ENCODE results near the gene TNFAIP8. TPM values are rescaled to one million over a fixed set of nuclear protein-coding genes. Genes with fewer than 3 reads are reported as not detected.

The TNFAIP8 gene
- total RNA-seq, 1 experiment from 2014 or later: 7.3 TPM

DNA sequence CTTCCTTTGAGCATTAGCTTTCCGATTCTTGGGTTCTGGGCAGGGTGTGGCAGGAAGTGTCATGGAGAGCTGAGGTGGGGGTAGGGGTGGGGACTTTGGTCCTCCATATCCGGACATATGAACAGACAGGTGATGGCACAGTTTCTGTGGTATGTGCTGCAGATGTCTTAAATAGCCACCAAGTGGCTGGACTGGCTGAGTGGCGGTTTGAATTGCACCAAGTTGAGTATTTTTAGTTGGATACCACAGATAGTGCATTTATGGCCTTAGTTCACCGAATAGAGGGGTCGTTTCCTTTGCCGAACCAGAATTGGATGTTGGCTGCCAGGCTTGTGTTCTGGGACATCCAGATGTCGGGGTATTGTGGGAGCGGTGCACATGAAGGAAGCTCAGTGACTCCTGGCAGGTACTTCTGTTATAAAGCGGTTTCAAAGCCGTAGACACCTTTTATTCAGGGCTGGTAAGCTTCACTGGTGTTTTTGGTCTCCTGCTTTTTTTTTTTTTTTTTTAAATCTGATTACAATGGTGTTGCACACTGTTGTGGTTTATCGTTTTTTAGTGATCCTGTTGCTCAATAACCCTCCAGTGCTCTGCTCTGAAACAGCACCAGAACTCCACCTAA is 15.1 kb upstream of the TNFAIP8 start:
- Histone ChIP-seq H2BK120ac (ENCODE audit: low read depth, low read length, poor library complexity, severe bottlenecking) (no peak overlapping the region), H3K18ac (ENCODE audit: insufficient read length, low read depth, low read length) (no peak overlapping the region), H3T11ph (ENCODE audit: low read length) (no peak overlapping the region), H4K91ac (ENCODE audit: insufficient read length, low read depth, low read length) (no peak overlapping the region), H2BK20ac (ENCODE audit: low read depth, low read length, poor library complexity, severe bottlenecking) (no peak overlapping the region), H3K4me1 (ENCODE audit: insufficient read depth, low read length) (0 out of 2 replicates have a peak, but pooled peaks cover 3% of the 10 kb centered on the region), H3K4ac (ENCODE audit: low read depth, low read length) (no peak overlapping the region), H4K20me1 (ENCODE audit: control insufficient read depth, insufficient read depth, insufficient read length) (no peaks in the 10 kb centered on the region), H3K56ac (ENCODE audit: insufficient read length, low read depth, low read length) (no peak overlapping the region), H2AK5ac (ENCODE audit: insufficient read length, low read length) (no peak overlapping the region), H3K23ac (ENCODE audit: insufficient read length, low read depth, low read length) (no peak overlapping the region), H3K79me2 (ENCODE audit: insufficient read depth, low read length) (no peaks in the 10 kb centered on the region), H3K27me3 (ENCODE audit: insufficient read depth, low read length) (no peaks in the 10 kb centered on the region), H3K14ac (ENCODE audit: insufficient read depth, low read length) (no peak overlapping the region), H2BK12ac (ENCODE audit: insufficient read length, low read depth, low read length) (no peak overlapping the region), H3K9ac (ENCODE audit: extremely low read depth, insufficient read length, low read length) (no peak overlapping the region), H2AFZ (ENCODE audit: low read length) (no peak overlapping the region), H3K9me3 (ENCODE audit: control insufficient read depth, low read depth, low read length) (no peaks in the 10 kb centered on the region), H4K5ac (ENCODE audit: insufficient read length, low read depth, low read length) (no peak overlapping the region), H2BK15ac (ENCODE audit: low read depth, low read length) (no peak overlapping the region), H3K23me2 (ENCODE audit: insufficient read length, low read depth, low read length, poor library complexity, severe bottlenecking) (no peaks in the 10 kb centered on the region), H4K8ac (replicated peaks; ENCODE audit: insufficient read length, low read depth, low read length) (no peak overlapping the region), H3K27ac (ENCODE audit: insufficient read length, low read depth, low read length) (no peak overlapping the region), H3K4me2 (ENCODE audit: insufficient read depth, insufficient read length, low read length) (no peak overlapping the region), H2BK5ac (ENCODE audit: insufficient read length, low read length) (no peak overlapping the region), H3K79me1 (ENCODE audit: insufficient read depth, low read depth, low read length, poor library complexity, severe bottlenecking) (peaks cover 2% of the 10 kb centered on the region)
- DNase-seq: no peak
- no peak overlapping the region for H3K4me3 Mint-ChIP-seq
- no CpG with 5 or more reads among the region's 11 CpGs for WGBS (ENCODE audit: extremely low coverage, insufficient read length, low lambda C conversion rate)
- 0 out of 7 replicates have a peak, but pooled peaks cover 0 to 2% (median 0%) of the 10 kb centered on the region in 3 experiments for H3K36me3 Mint-ChIP-seq (ENCODE audit: insufficient read depth in 1 of 3, low read depth in 3 of 3)
- no peaks in the 10 kb centered on the region for H3K9me3 Mint-ChIP-seq
- no peaks in the 10 kb centered on the region for H3K27me3 Mint-ChIP-seq (ENCODE audit: low read depth)
- TF ChIP-seq, protein P1, sequence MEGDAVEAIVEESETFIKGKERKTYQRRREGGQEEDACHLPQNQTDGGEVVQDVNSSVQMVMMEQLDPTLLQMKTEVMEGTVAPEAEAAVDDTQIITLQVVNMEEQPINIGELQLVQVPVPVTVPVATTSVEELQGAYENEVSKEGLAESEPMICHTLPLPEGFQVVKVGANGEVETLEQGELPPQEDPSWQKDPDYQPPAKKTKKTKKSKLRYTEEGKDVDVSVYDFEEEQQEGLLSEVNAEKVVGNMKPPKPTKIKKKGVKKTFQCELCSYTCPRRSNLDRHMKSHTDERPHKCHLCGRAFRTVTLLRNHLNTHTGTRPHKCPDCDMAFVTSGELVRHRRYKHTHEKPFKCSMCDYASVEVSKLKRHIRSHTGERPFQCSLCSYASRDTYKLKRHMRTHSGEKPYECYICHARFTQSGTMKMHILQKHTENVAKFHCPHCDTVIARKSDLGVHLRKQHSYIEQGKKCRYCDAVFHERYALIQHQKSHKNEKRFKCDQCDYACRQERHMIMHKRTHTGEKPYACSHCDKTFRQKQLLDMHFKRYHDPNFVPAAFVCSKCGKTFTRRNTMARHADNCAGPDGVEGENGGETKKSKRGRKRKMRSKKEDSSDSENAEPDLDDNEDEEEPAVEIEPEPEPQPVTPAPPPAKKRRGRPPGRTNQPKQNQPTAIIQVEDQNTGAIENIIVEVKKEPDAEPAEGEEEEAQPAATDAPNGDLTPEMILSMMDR (conservative IDR thresholded peaks at IDR 0.05): no peak
- no peak overlapping the region; a peak in 2 of 7 replicates for H3K27ac Mint-ChIP-seq
- peaks cover 25 to 29% of the 10 kb centered on the region in 2 experiments for H3K4me1 Mint-ChIP-seq

All from H9 (cell line).